ENCODE measurements around the gene VSIG10L.

The VSIG10L gene

DNA sequence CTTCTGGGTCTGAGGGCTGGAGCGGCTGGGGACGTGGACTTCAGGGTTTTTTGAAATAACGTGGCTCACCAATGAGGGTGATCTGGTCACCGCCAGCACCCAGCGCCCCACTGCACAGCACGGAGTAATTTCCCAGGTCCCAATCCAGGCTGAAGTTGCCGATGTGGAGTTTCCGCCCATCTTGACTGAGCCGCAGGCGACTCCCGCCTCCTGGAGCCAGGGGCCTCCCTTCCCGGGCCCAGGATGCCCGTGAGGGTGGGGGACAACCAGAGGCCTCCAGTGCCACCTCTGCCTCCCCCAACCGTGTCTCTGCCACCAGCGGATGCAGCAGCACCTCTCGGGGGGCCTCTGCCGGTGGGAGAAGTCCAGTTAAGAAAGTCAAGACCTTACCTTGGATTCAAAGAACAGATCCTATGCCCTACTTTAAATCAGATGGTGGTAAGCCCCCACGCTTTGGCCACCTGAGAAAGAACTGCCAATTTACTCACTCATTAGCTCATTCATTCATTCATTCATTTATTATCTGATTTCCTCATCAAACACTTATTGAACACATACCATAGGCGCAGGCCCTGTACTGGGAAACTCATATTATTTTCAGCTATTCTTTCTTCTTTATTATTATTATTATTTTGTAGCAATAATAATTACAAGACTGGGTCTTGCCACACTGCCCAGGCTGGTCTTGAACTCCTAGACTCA lies 3.9 kb downstream of the VSIG10L start:
- DNase-seq = no peak

GRCh38 chr19:51337141-51337860 lies 4.6 kb downstream of the VSIG10L start:
- no peak for DNase-seq

- peak; percentile 39 for DNase-seq
Measured at GRCh38 chr19:51333836-51334460, 8.0 kb downstream of the VSIG10L start.

DNA sequence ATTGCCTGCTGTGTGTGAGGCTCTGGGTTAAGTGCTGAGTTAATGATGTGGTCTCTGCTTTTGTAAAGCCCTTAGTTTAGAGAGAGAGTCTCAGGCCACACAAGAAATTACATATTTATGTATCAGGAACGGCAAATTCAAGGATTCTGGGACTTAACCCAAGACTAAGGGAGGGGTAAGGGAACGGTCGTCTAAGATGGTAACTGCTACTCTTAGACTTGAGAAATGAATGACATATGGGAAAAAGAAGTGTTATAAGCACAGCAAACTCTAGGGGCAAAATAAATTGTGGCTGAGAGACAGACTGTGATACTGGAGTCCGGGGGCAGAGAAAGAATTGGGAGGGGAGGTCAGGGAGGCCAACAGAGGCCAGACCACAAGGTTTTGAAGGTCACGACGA lies 10.2 kb downstream of the VSIG10L start:
- DNase-seq = no peak

- no peak for DNase-seq
Measured at GRCh38 chr19:51331193-51331592, 10.7 kb downstream of the VSIG10L start.

DNA sequence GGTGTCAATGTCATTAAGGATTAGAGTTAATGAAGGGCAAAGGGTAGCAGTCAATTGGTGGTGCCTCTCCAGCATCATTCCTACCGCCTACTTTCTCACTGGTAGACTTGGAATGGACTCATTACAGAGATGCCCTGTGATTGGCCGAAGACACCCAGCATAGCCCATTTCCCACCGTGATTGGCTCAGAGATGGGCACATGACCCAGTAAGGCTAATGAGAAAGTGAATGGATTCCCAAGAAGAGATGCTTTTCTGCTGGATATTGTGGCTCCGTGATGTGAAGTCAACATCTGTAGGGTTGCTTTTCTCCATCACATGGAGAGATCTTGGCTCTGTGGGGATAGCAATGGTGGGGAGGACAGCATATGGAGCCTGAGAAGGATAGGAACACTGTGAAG lies 11.6 kb downstream of the VSIG10L start:
- DNase-seq = no peak

DNA sequence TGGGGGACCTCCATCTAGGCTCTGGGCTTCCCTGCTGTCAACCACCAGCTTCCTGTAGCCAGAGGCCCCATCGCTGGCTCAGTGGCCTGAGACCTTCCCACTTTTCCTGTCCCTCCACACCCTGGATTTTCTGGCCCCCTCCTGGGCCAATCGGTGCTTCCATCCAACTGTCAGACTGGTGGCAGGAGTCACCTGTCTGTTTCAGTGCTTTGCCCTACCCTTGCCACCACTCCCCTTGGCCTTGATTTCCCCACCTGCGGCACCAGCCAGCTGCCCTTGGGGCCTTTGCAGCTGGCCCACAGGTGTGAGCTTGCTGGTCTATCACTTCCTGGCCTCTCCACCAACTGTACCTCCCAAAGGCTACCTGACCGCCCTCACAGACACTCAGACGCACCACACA lies 12.5 kb downstream of the VSIG10L start:
- DNase-seq = no peak

- DNase-seq = peak; percentile 76
Measured at GRCh38 chr19:51327066-51328001, 14.6 kb downstream of the VSIG10L start.

- DNase-seq = no peak
Measured at GRCh38 chr19:51326216-51327065, 15.5 kb downstream of the VSIG10L start.

DNA sequence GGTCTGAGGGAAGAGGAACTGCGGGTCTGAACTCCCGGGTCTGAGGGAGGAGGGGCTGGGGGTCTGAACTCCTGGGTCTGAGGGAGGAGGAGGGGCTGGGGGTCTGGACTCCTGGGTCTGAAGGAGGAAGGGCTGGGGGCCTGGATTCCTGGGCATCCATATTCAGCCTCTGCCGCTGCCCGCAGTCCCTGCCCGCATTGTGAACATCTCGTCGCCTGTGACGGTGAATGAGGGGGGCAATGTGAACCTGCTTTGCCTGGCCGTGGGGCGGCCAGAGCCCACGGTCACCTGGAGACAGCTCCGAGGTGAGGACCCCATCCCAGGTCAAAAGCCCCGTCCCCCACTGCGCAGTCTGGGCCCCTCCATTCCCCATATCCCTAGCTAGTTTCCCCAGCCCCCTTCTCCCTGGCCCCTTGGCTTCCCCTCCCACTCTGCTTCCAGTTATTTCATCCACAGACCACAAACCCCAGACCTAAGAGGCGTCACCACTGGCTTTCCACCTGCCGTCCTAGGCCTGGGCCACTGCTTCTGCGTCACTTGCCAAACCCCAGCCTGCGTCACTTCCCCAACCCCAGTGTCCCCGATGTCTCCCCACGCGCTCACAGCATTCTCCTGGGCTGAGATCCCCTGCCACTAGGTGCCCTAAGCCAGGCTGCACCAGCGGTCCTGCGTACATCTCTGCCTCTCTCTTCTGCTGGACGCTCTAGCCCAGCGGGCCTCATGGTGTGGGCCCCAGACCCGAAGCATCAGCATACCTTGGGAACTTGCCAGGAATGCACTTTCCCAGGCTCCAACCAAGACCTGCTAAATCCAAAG lies 16.6 kb downstream of the VSIG10L start:
- peak; percentile 30 for DNase-seq

DNA sequence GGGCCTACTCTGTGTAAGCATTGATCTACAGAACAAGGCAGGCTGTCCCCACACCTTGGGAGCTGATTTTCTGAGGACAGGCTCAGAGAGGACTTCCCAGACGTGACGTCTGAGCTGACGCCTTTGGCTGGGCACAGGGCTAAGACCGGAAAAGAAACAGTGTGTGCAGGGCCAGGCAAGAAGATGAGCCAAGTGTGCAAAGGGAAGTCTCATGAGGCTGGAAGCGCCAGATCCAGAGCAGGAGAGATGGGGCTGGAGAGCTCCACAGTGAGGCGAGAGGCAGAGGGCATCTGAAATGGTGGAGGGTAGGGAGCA lies 17.8 kb downstream of the VSIG10L start:
- no peak for DNase-seq

DNA sequence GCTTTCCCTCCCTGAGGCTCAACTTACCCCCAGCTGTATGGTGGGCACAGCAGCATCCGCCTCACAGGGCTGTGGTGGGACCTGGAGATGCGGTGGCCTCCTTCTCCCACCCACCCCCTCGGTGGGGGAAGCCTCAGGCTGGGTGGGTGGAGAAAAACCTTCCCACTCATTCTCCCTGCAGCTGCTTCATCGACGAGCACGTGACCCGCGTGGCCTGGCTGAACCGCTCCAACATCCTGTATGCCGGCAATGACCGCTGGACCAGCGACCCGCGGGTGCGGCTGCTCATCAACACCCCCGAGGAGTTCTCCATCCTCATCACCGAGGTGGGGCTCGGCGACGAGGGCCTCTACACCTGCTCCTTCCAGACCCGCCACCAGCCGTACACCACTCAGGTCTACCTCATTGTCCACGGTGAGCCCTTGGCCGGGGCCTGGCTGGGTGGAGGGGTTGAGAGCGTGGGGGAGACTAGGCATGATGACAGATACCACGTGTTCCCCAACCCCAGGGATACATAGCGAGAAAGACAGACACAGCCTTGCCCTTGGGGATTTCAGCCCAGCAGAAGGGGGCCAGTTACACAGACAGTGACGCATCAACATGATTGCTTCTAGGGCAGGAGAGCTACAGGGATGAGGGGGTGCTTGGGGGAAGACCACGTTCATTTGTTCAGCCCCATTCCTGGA lies 18.3 kb downstream of the VSIG10L start:
- DNase-seq = no peak

DNA sequence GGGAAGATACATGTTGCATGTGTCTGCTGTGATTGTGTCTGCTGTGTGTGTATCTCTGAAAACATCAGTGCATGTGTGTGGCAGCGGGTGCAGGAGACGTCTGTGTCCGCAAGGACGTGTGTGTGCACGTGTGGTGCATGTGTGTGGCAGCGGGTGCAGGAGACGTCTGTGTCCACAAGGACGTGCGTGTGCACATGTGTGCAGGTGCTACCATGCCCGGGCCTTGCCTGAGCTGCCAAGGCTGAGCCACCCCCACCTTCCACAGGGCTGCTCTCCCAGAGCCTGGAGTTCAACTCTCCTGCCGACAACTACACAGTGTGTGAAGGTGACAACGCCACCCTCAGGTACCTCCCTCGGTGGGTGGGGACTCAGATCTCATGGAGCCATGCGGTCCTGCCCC lies 20.1 kb downstream of the VSIG10L start:
- no peak for DNase-seq

DNA sequence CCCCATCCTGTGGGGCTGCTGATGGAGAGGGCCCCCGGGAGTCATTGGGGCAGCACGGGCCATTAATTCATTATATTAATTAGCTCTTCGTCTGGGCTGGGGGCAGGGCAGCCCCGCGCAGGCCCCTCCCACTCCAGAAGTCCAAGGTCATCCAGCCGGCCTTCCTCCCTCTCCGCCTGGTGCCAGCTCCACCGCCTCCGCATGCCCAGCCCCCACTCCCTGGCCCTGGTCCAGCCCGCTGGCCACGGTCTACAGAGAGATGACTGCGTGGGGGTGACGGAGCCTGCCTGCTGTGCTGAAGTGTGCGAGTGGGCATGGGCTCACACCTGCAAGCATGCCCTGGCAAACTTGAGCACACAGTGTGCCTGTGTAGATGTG lies 21.7 kb downstream of the VSIG10L start:
- no peak for DNase-seq

- no peak for DNase-seq
Measured at GRCh38 chr19:51319649-51320279, 22.2 kb downstream of the VSIG10L start.

- DNase-seq = no peak
Measured at GRCh38 chr19:51318687-51319648, 23.0 kb downstream of the VSIG10L start.

DNA sequence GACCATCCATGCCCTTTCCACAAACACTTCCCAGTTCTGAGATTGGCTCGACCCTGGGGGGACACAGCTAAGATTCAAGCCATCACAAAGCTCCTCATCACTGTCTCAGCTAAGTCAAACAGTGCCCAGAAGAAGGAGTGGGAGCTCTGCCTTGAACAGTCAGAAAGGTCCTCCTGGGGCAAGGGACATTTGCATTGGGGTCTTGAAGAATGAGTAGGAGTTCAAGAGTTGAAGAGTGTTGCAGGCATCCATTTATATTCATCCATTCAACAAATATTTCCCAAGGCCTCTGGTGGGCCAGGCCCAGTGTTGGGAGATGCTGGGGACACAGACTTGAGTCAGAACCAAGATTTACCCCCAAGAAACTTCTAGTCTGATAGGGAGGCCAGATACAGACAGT lies 24.0 kb downstream of the VSIG10L start:
- DNase-seq = no peak

DNA sequence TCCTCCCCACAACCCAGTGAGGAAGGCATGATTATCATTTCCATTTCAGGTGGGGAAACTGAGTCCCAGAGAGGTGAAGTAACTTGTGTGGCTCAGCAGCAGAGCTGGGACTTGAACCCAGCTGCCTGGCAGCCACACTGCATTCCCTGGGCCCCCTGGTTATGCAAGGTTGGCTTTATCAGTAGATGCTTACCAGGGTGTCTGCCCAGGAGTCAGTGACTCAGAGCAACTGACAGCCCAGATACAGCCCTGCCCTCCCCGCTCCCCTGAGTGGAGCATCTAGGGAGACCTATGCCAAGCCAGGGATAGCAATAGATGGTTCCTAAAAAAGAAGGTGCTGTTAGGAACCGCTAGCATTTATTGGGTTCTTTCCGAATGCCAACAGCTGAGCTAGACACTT lies 24.6 kb downstream of the VSIG10L start:
- no peak for DNase-seq

DNA sequence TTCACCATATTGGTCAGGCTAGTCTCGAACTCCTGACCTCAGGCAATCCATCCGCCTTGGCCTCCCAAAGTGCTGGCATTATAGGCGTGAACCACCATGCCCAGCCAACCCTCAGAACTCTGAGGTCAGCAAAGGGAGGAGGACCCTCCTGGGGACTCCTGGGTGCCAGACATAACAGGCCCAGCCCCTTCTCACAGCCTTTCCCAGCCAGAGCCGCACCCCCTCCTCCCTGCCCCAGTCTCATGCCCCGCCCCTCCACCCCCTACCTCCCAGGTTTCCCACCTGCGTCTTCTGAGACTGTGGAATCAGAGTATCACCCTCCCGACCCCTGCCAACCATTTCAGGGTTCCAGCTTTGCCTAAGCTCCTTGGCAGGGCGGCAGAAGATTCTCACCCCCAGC lies 25.3 kb downstream of the VSIG10L start:
- no peak for DNase-seq
